ENCODE results near the gene TMEM106A.
"Not testable (repeated sequence)": the region's sequence is repeated elsewhere in the genome, so short reads cannot be mapped to it uniquely, and the experiment has no call there.

The TMEM106A gene

GRCh38 chr17:43211480-43212402, at the start of gene TMEM106A:
Gene TMEM106A, plus strand, starts transcription at chr17:43211875. Its CDS starts 1,167 bp downstream, at chr17:43213042.
- TF ChIP-seq CTCF (IDR thresholded peaks at IDR 0.05; ENCODE audit: insufficient read depth, low read depth, low read length, missing control alignments): no peak
- peak within 1 kb of the TSS; percentile 43 for H3K4me3 ChIP-seq (ENCODE audit: low read length)
- DNase-seq (ENCODE audit: low read depth): peak; percentile 91

GRCh38 chr17:43165971-43166370, 45.7 kb upstream of the TMEM106A start:
- H3K4me3 ChIP-seq (ENCODE audit: low read length); DNase-seq (ENCODE audit: low read depth): not testable (repeated sequence)

DNA sequence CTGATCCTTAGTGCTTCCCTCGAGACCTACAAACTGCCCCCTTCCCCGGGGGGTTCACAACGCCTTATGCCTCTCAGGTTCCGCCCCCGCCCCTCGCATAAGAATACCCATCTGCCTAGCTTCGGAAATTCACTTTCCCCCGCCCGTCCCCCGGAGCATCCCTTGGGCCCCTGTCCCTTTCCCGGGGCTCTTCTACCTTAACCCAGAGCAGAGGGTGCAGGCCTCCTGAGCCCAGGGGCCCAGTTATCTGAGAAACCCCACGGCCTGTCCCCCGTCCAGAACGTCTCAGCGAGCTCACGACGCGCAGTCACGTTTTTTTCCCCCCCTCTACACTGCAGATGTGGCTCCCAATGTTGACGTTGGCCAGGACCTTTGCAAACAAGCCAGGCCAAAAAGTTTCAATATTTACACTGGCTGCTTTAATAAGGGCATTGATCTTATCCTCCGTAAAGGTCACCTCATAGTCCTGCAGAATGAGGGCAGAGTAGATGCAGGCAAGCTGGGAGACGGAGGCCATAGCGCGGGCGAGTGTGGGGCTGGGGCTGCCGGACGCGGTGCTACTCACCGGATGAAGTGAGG, 42.0 kb upstream of the TMEM106A start:
- DNase-seq (ENCODE audit: low read depth): peak; percentile 5
- peak overlapping the region; percentile 86 for H3K4me3 ChIP-seq (ENCODE audit: low read length)
- no peak for TF ChIP-seq CTCF (IDR thresholded peaks at IDR 0.05; ENCODE audit: insufficient read depth, low read depth, low read length, missing control alignments)

DNA sequence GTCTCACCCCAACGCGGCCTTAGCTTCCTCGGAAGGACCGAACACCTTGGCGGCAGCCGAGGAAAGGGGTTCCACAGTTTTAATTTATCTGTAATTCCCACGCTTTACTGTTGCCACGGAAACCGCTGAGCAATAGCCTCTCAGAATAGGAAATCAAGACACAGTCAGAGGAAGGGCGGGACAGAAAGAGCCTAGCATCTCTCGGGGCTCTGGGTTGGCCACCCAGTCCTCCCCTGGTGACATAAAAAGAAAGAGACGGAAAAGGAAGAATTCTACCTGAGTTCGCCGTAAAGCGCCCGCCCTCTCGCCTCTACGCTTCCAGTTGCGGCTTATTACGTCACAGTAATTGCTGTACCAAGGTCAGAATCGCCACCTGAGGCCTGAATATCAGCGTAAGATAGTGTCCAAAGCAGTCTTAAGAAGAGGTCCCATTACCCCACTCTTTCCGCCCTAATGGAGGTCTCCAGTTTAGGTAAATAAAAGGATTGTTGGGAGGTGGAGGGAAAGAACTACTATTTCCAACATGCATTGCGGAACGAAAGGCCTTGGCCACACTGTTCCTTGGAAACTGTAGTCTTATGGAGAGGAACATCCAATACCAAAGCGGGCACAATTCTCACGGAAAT, 41.4 kb upstream of the TMEM106A start:
- peak overlapping the region; percentile 86 for H3K4me3 ChIP-seq (ENCODE audit: low read length)
- DNase-seq (ENCODE audit: low read depth): peak; percentile 98
- TF ChIP-seq CTCF (IDR thresholded peaks at IDR 0.05; ENCODE audit: insufficient read depth, low read depth, low read length, missing control alignments): no peak

- H3K4me3 ChIP-seq (ENCODE audit: low read length): peak within 1 kb of the TSS; percentile 86
- no peak for TF ChIP-seq CTCF (IDR thresholded peaks at IDR 0.05; ENCODE audit: insufficient read depth, low read depth, low read length, missing control alignments)
- DNase-seq (ENCODE audit: low read depth): peak; percentile 98
These were observed 40.7 kb upstream of the TMEM106A start, which contains the start of gene NBR1 for GRCh38 chr17:43170766-43171585. Gene NBR1, plus strand, starts transcription at chr17:43171214. Its CDS starts 4,586 bp downstream, at chr17:43175800.

DNA sequence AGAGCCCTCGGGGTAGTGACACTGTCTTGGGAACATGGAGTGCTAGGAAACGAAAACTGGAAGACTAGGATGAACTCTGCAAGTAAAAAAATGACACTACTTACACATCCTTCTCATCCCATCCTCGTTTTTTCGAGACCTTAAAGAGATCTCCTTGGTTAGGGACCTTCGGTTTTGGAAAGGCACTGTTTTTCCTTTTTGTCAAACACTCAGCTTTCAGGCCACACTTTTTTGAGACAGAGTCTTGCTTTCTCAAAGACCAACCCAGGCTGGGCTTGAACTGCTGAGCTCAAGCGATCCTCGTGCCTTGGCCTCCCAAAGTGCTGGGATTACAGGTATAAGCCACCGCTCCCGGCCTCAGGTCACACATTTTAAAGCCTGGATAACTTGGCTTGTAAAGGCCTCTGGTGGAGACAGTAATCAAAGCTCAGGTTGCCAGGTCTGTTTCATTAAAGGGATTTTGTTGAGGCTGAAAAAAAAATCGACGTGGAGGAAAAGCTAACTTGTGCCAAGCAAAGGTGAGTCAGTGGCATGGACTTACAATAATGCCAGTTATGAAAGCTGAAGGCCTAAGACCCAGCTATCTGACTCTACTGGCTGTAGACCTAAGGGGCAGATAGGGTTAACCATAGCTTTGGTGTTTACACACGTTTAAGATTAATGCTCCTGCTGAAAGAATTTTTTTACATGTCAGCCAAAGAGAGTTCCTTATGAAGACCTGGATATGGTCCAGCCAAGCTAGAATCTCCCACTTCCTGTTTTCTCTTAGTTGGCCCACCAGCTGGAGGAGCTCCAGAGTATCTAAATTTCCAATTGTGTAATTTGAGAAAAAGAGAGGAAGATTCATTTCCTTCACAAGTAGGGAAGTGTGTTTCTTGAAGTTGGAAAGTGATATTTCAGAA, 39.8 kb upstream of the TMEM106A start:
- peak; percentile 87 for DNase-seq (ENCODE audit: low read depth)
- peak overlapping the region; percentile 86 for H3K4me3 ChIP-seq (ENCODE audit: low read length)
- peak; percentile 36 for TF ChIP-seq CTCF (IDR thresholded peaks at IDR 0.05; ENCODE audit: insufficient read depth, low read depth, low read length, missing control alignments)
